K562 (cell line): ENCODE data around the gene PCP4L1. TPM values are rescaled to one million over a fixed set of nuclear protein-coding genes. Genes with fewer than 3 reads are reported as not detected.
A peak's percentile ranks its signal among the peaks of the same experiment; 100 is the strongest.

Experiments used
- ATF7 ChIP-seq: fragments of 450-650 bp; IDR thresholded peaks from 2 replicates; pipeline ENCODE4 v1.7.1; 2014; ENCODE audit warnings: mild to moderate bottlenecking, moderate library complexity
- EGR1 ChIP-seq: fragments of 450-650 bp; conservative IDR thresholded peaks from 2 replicates; pipeline ENCODE4 v1.6.1; 2017; ENCODE audit warnings: mild to moderate bottlenecking
- EP400 ChIP-seq: fragments of 450-650 bp; IDR thresholded peaks from 2 replicates; pipeline ENCODE4 v1.6.1; 2017; ENCODE audit warnings: antibody characterized with exemption, mild to moderate bottlenecking, moderate library complexity
- GABPB1 ChIP-seq: sonication (generic); formaldehyde crosslinking; IDR thresholded peaks from 2 replicates; pipeline ENCODE4 v1.8.0; 2022; ENCODE audit warnings: mild to moderate bottlenecking, missing genetic modification reagents
- HOXB6 ChIP-seq: fragments of 250-450 bp; sonication (Bioruptor Pico); IDR thresholded peaks from 2 replicates; pipeline ENCODE4 v1.5.1; 2022; ENCODE audit warnings: mild to moderate bottlenecking, borderline replicate concordance
- POLR2B ChIP-seq: fragments of 450-650 bp; IDR thresholded peaks from 2 replicates; pipeline ENCODE4 v1.6.1; 2018; ENCODE audit warnings: low read depth; ENCODE audit not compliant: partially characterized antibody
- RAD21 ChIP-seq, 2 experiments: fragments of 250-450 bp in 1 of 2; fragments of 450-650 bp in 1 of 2; sonication (Bioruptor Pico) in 1 of 2; formaldehyde crosslinking in 1 of 2; IDR thresholded peaks in 1 of 2; conservative IDR thresholded peaks in 1 of 2; 2 replicates each; pipeline versions ENCODE4 v1.4.0 to v1.8.0; 2020 to 2022; ENCODE audit warnings: mild to moderate bottlenecking in 2 of 2, moderate library complexity in 1 of 2
- ZNF384 ChIP-seq: IDR thresholded peaks from 2 replicates; pipeline ENCODE4 v1.6.1; 2012; ENCODE audit warnings: low read depth, low read length, improper control_type of control experiment
- ZNF444 ChIP-seq: fragments of 250-450 bp; sonication (Bioruptor Pico); IDR thresholded peaks from 2 replicates; pipeline ENCODE4 v1.4.0; 2020; ENCODE audit warnings: mild to moderate bottlenecking, moderate library complexity
- ZNF644 ChIP-seq: fragments of 200-800 bp; sonication (Bioruptor generic); IDR thresholded peaks from 2 replicates; pipeline ENCODE4 v1.6.1; 2016; ENCODE audit warnings: low read depth, missing genetic modification characterization, missing compliant biosample characterization
- polyA plus RNA-seq, 8 experiments: library from polyadenylated mRNA; depleted of rRNA in 4 of 8; stranded (reverse) in 5 of 8; unstranded in 3 of 8; fragments of >200 nt; fragmentation: Nextera tagmentation in 2 of 8; fragmentation: Illumina TruSeq in 1 of 8; extraction: Ambion mirVana in 2 of 8; extraction: Trizol in 1 of 8; gene quantifications; 2 replicates each; pipeline versions ENCODE4 v1.2.1 to v1.2.3, GENCODE V29; 2011 to 2014; ENCODE audit warnings: inconsistent platforms in 1 of 8, missing spikeins in 1 of 8
- total RNA-seq, 7 experiments: library from RNA; depleted of rRNA in 6 of 7; stranded (reverse); fragments of >200 nt in 6 of 7; fragmentation: Illumina TruSeq in 2 of 7; extraction: Trizol in 2 of 7; gene quantifications; 2 replicates each; pipeline versions ENCODE4 v1.2.1 to v1.2.3, GENCODE V29; 2011 to 2021; ENCODE audit warnings: low replicate concordance in 1 of 7
- TF ChIP-seq, protein P1 (sequence below), 2 experiments: fragments of 450-650 bp; formaldehyde crosslinking in 1 of 2; IDR thresholded peaks; 2 replicates each; pipeline versions ENCODE4 v1.4.0 to v1.6.1; 2014 to 2020; ENCODE audit warnings: mild to moderate bottlenecking in 2 of 2, borderline replicate concordance in 1 of 2, low read depth in 1 of 2
- TF ChIP-seq, protein P2 (sequence below), 3 experiments: fragments of 200-800 bp in 1 of 3; fragments of 250-450 bp in 1 of 3; fragments of 450-650 bp in 1 of 3; sonication (Bioruptor Pico) in 1 of 3; sonication (Bioruptor generic) in 1 of 3; formaldehyde crosslinking in 1 of 3; IDR thresholded peaks; 2 replicates each; pipeline versions ENCODE4 v1.6.1 to v1.8.0; 2016 to 2022; ENCODE audit warnings: mild to moderate bottlenecking in 2 of 3, missing genetic modification characterization in 2 of 3, missing compliant biosample characterization in 1 of 3, moderate library complexity in 1 of 3
- TF ChIP-seq, protein P3 (sequence below), 3 experiments: fragments of 200-800 bp in 1 of 3; sonication (Bioruptor generic) in 1 of 3; sonication (generic) in 1 of 3; formaldehyde crosslinking in 1 of 3; IDR thresholded peaks; 2 replicates each; pipeline versions ENCODE4 v1.6.1 to v1.8.0; 2016 to 2022; ENCODE audit warnings: mild to moderate bottlenecking in 2 of 3, missing compliant biosample characterization in 2 of 3, missing genetic modification characterization in 2 of 3, missing genetic modification reagents in 1 of 3

The PCP4L1 gene
- total and polyA plus RNA-seq, 9 of the 15 experiments (the other 6 are each of a cell fraction or from before 2014, with no cell fraction given): not detected

DNA sequence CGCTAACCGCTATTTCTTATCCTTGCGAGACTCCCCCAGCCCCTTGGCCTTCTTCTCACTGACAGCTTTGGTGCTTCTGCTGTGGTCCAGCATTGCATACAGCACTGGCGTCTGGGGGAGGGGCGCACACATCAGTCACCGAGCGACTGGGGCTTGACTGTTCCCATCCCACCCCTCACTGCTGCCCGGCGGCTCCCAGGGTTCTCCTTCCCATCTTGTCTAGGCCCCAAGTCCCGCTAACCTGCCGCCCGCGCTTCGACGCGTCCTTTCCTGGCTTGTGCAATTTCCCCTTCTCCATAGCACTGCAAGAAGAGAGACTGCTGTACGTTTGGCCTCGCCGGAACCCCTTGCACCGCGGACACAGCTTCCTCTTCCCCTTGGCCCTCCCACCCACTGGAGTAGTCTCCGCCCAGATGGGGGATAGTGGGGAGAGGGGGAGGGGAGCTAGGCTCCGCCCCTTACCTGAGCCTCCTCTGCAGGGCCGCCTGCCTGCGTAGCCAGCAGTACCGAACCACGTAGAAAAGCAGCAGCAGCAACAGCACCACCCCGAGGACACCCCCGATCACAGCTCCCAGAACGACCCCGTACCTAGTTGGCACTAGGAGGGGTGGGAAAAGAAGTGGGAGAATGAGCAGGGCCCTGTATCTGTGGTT lies 47.4 kb downstream of the PCP4L1 start (continued):
- peak; percentile 99 for TF ChIP-seq ZNF444 (CRISPR knock-in tag)
- TF ChIP-seq, protein P1, sequence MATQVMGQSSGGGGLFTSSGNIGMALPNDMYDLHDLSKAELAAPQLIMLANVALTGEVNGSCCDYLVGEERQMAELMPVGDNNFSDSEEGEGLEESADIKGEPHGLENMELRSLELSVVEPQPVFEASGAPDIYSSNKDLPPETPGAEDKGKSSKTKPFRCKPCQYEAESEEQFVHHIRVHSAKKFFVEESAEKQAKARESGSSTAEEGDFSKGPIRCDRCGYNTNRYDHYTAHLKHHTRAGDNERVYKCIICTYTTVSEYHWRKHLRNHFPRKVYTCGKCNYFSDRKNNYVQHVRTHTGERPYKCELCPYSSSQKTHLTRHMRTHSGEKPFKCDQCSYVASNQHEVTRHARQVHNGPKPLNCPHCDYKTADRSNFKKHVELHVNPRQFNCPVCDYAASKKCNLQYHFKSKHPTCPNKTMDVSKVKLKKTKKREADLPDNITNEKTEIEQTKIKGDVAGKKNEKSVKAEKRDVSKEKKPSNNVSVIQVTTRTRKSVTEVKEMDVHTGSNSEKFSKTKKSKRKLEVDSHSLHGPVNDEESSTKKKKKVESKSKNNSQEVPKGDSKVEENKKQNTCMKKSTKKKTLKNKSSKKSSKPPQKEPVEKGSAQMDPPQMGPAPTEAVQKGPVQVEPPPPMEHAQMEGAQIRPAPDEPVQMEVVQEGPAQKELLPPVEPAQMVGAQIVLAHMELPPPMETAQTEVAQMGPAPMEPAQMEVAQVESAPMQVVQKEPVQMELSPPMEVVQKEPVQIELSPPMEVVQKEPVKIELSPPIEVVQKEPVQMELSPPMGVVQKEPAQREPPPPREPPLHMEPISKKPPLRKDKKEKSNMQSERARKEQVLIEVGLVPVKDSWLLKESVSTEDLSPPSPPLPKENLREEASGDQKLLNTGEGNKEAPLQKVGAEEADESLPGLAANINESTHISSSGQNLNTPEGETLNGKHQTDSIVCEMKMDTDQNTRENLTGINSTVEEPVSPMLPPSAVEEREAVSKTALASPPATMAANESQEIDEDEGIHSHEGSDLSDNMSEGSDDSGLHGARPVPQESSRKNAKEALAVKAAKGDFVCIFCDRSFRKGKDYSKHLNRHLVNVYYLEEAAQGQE (IDR thresholded peaks at IDR 0.05; ENCODE audit: borderline replicate concordance): peak; percentile 22; the same call in 1 of the 2 replicates
- TF ChIP-seq, protein P1 (CRISPR knock-in tag; IDR thresholded peaks at IDR 0.05; ENCODE audit: low read depth): no peak
- peak; percentile 32; the same call in 1 of the 2 replicates for TF ChIP-seq GABPB1 (CRISPR knock-in tag)
- TF ChIP-seq POLR2B: peak; percentile 51
- TF ChIP-seq ZNF644: no peak
- TF ChIP-seq ATF7: peak; percentile 25; the same call in 1 of the 2 replicates
- TF ChIP-seq, protein P2, sequence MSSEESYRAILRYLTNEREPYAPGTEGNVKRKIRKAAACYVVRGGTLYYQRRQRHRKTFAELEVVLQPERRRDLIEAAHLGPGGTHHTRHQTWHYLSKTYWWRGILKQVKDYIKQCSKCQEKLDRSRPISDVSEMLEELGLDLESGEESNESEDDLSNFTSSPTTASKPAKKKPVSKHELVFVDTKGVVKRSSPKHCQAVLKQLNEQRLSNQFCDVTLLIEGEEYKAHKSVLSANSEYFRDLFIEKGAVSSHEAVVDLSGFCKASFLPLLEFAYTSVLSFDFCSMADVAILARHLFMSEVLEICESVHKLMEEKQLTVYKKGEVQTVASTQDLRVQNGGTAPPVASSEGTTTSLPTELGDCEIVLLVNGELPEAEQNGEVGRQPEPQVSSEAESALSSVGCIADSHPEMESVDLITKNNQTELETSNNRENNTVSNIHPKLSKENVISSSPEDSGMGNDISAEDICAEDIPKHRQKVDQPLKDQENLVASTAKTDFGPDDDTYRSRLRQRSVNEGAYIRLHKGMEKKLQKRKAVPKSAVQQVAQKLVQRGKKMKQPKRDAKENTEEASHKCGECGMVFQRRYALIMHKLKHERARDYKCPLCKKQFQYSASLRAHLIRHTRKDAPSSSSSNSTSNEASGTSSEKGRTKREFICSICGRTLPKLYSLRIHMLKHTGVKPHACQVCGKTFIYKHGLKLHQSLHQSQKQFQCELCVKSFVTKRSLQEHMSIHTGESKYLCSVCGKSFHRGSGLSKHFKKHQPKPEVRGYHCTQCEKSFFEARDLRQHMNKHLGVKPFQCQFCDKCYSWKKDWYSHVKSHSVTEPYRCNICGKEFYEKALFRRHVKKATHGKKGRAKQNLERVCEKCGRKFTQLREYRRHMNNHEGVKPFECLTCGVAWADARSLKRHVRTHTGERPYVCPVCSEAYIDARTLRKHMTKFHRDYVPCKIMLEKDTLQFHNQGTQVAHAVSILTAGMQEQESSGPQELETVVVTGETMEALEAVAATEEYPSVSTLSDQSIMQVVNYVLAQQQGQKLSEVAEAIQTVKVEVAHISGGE (CRISPR knock-in tag; IDR thresholded peaks at IDR 0.05): peak in 1 of 3 experiments; percentile 80; a peak in 2 of 6 replicates
- TF ChIP-seq EP400: peak; percentile 35
- 0 out of 2 replicates have a peak, but pooled peaks have one; percentile 42 for TF ChIP-seq EGR1
- TF ChIP-seq, protein P3, sequence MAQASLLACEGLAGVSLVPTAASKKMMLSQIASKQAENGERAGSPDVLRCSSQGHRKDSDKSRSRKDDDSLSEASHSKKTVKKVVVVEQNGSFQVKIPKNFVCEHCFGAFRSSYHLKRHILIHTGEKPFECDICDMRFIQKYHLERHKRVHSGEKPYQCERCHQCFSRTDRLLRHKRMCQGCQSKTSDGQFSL (CRISPR knock-in tag; IDR thresholded peaks at IDR 0.05): 0 out of 2 replicates have a peak, but pooled peaks have one; percentile 9
- TF ChIP-seq, protein P3 (tag; IDR thresholded peaks at IDR 0.05): no peak
- TF ChIP-seq RAD21 (CRISPR knock-in tag; conservative IDR thresholded peaks at IDR 0.05 in 1 of 2, IDR thresholded peaks at IDR 0.05 in 1 of 2): peak; percentile 34 to 47; a peak in 3 of 4 replicates
- no peak for TF ChIP-seq HOXB6 (CRISPR knock-in tag)
- peak; percentile 6; the same call in 1 of the 2 replicates for TF ChIP-seq ZNF384
